Endodermal cell (in vitro differentiated cells): ENCODE results near the gene LINC01488. TPM values are rescaled to one million over a fixed set of nuclear protein-coding genes. Genes with fewer than 3 reads are reported as not detected.

ENCODE experiments used
- DNase-seq: peaks from one replicate; pipeline ENCODE4 v3.0.0-alpha.2; 2017
- H3K27ac ChIP-seq: 2 replicates; pipeline ENCODE4 v1.5.1; 2013; ENCODE audit warnings: mild to moderate bottlenecking, low read depth, low read length, moderate library complexity
- H3K27me3 ChIP-seq: 2 replicates; pipeline ENCODE4 v1.6.1; 2013; ENCODE audit warnings: mild to moderate bottlenecking, low read length, moderate library complexity; ENCODE audit not compliant: insufficient read depth, control insufficient read depth, poor library complexity, severe bottlenecking
- H3K36me3 ChIP-seq: 2 replicates; pipeline ENCODE4 v1.7.0; 2013; ENCODE audit warnings: mild to moderate bottlenecking, low read length, moderate library complexity; ENCODE audit not compliant: control insufficient read depth, insufficient read depth
- H3K4me1 ChIP-seq: one replicate; pipeline ENCODE4 v1.7.0; 2013; ENCODE audit warnings: low read length; ENCODE audit not compliant: control insufficient read depth, insufficient read depth
- H3K4me3 ChIP-seq: 2 replicates; pipeline ENCODE4 v1.5.1; 2013; ENCODE audit warnings: mild to moderate bottlenecking, low read length, moderate library complexity
- H3K9ac ChIP-seq: 2 replicates; pipeline ENCODE4 v1.6.1; 2013; ENCODE audit warnings: mild to moderate bottlenecking, low read length, moderate library complexity; ENCODE audit not compliant: poor library complexity, severe bottlenecking; ENCODE audit errors: extremely low read depth
- H3K9me3 ChIP-seq: 2 replicates; pipeline ENCODE4 v1.6.1; 2013; ENCODE audit warnings: mild to moderate bottlenecking, low read length, moderate library complexity; ENCODE audit not compliant: control insufficient read depth
- H3K27ac Mint-ChIP-seq: 2 replicates; pipeline ENCODE4 v1.8.0; 2020; ENCODE audit warnings: mixed read lengths
- H3K27me3 Mint-ChIP-seq: 2 replicates; pipeline ENCODE4 v1.8.0; 2021; ENCODE audit warnings: mild to moderate bottlenecking, mixed read lengths; ENCODE audit not compliant: insufficient read depth
- H3K36me3 Mint-ChIP-seq: 2 replicates; pipeline ENCODE4 v1.8.0; 2020; ENCODE audit warnings: low read depth, mixed read lengths
- H3K4me1 Mint-ChIP-seq: 2 replicates; pipeline ENCODE4 v1.8.0; 2020; ENCODE audit warnings: mixed read lengths
- H3K4me3 Mint-ChIP-seq: 2 replicates; pipeline ENCODE4 v1.8.0; 2020; ENCODE audit warnings: mild to moderate bottlenecking, moderate library complexity, mixed read lengths
- H3K9me3 Mint-ChIP-seq: 2 replicates; pipeline ENCODE4 v1.8.0; 2020; ENCODE audit warnings: mild to moderate bottlenecking, mixed read lengths
- WGBS, 2 experiments: methylation state at CpG; one replicate each; pipeline versions ENCODE4 v1.1.5 to v1.1.7; 2013; ENCODE audit warnings: missing lambda C conversion rate in 2 of 2, mixed read lengths in 1 of 2; ENCODE audit not compliant: insufficient coverage in 1 of 2, insufficient read length in 1 of 2; 5-methylcytosine and 5-hydroxymethylcytosine counted together
- total RNA-seq, 2 donors: library from RNA; stranded (reverse); fragmentation: NEBNext Ultra II Directional in 1 of 2; extraction: Animal tissue kit (Norgen Biotek cat#: 25700) in 1 of 2; gene quantifications; 2 replicates in 1 of 2; 3 replicates in 1 of 2; pipeline ENCODE4 v1.2.1, GENCODE V29; 2021
- TF ChIP-seq, protein P1 (sequence below): fragments of 200-600 bp; sonication (generic); conservative IDR thresholded peaks from 2 replicates; pipeline ENCODE4 v1.5.0; 2021; ENCODE audit warnings: antibody characterized with exemption, mild to moderate bottlenecking

Gene LINC01488
- total RNA-seq, 2 donors from 2014 or later: not detected

DNA sequence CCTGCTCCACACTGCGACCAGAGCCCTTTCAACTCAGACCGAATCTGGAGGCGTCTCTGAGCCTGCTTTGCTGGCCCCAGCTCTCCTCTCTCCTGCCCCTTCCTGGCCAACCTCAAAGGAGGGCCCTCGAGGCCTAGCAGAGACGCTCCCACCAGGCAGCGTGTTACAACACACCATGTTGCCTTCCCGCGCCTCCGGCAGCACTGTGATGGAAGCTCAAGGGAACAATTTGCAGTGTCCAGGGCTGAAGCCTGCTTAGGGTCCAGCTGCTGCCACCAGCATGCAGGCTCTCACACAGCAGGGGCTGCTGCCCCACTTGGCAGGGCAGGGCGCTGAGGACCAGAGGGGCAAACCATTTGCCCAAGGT is 18.4 kb downstream of the LINC01488 start:
- WGBS, 2 experiments: 87 to 89% methylated on average over 3 to 10 of the region's 10 CpGs
- no peaks in the 10 kb centered on the region for H3K36me3 Mint-ChIP-seq
- H3K27ac ChIP-seq: no peak overlapping the region

DNA sequence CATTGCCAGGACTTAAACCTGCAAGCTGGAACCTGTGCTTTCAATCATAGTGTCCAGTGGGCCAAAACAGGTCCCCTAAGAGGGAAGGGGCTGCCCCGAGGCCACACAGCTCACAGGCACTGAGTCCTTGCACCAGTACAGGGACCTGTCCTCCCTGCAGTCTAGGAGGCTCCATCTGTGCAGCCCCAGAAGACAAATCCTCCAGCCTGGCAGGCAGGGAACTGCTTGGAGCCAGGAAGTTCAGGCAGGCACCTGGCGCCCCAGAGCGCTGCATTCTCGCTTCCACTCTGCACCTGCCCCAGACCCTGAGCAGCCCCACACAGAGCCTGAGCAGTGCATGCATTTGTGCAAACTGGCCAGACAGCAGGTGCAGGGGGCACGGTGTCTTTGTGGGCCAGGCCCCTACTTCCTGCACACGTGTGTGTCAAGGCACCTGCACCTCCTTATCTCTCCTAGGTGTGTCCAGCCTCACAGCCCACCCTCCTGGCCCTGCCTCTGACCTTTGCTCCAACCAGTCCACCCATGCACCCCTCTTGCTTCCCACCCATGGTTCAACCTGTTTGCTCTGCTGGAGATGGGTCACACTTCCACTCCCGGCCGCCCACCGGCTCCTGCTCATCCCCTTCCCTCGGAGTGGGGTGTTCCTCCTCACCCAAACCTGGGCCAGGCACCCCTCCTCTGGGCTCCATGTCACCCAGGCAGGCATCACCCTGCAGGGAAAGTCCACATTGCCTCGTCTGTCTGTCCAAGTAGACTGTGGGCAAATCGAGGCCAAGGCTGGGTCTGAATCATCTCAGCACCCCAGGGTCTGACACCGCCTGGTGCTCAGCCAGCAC is 19.0 kb downstream of the LINC01488 start:
- Histone ChIP-seq H3K27ac (no peak overlapping the region), H3K9ac (no peak overlapping the region), H3K9me3 (no peaks in the 10 kb centered on the region), H3K4me1 (no peaks in the 10 kb centered on the region), H3K36me3 (no peaks in the 10 kb centered on the region), H3K27me3 (no peaks in the 10 kb centered on the region), H3K4me3 (no peak overlapping the region)
- no peak for DNase-seq
- TF ChIP-seq, protein P1, sequence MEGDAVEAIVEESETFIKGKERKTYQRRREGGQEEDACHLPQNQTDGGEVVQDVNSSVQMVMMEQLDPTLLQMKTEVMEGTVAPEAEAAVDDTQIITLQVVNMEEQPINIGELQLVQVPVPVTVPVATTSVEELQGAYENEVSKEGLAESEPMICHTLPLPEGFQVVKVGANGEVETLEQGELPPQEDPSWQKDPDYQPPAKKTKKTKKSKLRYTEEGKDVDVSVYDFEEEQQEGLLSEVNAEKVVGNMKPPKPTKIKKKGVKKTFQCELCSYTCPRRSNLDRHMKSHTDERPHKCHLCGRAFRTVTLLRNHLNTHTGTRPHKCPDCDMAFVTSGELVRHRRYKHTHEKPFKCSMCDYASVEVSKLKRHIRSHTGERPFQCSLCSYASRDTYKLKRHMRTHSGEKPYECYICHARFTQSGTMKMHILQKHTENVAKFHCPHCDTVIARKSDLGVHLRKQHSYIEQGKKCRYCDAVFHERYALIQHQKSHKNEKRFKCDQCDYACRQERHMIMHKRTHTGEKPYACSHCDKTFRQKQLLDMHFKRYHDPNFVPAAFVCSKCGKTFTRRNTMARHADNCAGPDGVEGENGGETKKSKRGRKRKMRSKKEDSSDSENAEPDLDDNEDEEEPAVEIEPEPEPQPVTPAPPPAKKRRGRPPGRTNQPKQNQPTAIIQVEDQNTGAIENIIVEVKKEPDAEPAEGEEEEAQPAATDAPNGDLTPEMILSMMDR: no peak
- no peak overlapping the region for H3K4me3 Mint-ChIP-seq
- H3K9me3 Mint-ChIP-seq: peaks cover 1% of the 10 kb centered on the region
- peaks cover 2% of the 10 kb centered on the region for H3K4me1 Mint-ChIP-seq
- peaks cover 1% of the 10 kb centered on the region for H3K27me3 Mint-ChIP-seq
- H3K27ac Mint-ChIP-seq: no peak overlapping the region
- H3K36me3 Mint-ChIP-seq: no peaks in the 10 kb centered on the region
- WGBS, 2 experiments: 89 to 92% methylated on average over 11 to 13 of the region's 13 CpGs

More for the DNA sequence above, 18.4 kb downstream of the LINC01488 start:
- H3K4me3 ChIP-seq: no peak overlapping the region
- H3K9me3 ChIP-seq: no peaks in the 10 kb centered on the region
- Mint-ChIP-seq H3K27me3 (peaks cover 1% of the 10 kb centered on the region), H3K4me1 (no peaks in the 10 kb centered on the region), H3K27ac (no peak overlapping the region), H3K4me3 (no peak overlapping the region), H3K9me3 (no peaks in the 10 kb centered on the region)
- no peak overlapping the region for H3K9ac ChIP-seq
- H3K36me3 ChIP-seq: no peaks in the 10 kb centered on the region
- TF ChIP-seq, protein P1: no peak
- DNase-seq: no peak
- H3K27me3 ChIP-seq: no peaks in the 10 kb centered on the region
- no peaks in the 10 kb centered on the region for H3K4me1 ChIP-seq

DNA sequence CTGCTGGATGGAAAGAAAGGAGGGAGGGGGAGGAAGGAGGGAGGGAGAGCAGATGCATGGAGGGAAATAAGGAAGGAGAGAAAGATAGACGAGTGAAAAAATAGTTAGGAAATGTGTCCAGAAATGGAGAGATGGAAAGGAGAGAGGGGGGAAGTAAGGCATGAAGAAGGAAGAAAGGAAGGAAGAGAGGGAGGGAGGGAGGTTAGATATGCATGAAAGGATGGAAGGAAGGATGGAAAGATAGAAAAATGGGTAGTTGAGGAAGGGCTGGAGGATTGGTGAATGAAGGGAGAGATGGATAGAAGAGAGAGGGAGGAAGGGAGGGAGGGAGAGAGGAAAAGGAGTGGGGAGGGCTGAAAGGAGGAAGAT is 19.6 kb downstream of the LINC01488 start:
- Histone ChIP-seq H3K9me3 (no peaks in the 10 kb centered on the region), H3K4me3 (no peak overlapping the region), H3K27me3 (no peaks in the 10 kb centered on the region), H3K9ac (no peak overlapping the region), H3K4me1 (no peaks in the 10 kb centered on the region), H3K36me3 (no peaks in the 10 kb centered on the region), H3K27ac (no peak overlapping the region)
- Mint-ChIP-seq H3K4me1 (peaks cover 2% of the 10 kb centered on the region), H3K4me3 (no peak overlapping the region), H3K9me3 (peaks cover 2% of the 10 kb centered on the region), H3K27ac (no peak overlapping the region), H3K36me3 (no peaks in the 10 kb centered on the region), H3K27me3 (no peaks in the 10 kb centered on the region)
- WGBS, 2 experiments: 80 to 82% methylated on average over 1 of the region's 1 CpG
- TF ChIP-seq, protein P1: no peak
- DNase-seq: no peak
